Activated CD8-positive, alpha-beta memory T cell treated with anti-CD3 and anti-CD28 coated beads, Interleukin-2, amount 50 U/mL, for 4 hours (primary cell): ENCODE results near the gene PINK1.

Experiments
- DNase-seq: peaks from one replicate; pipeline ENCODE4 v3.0.0-alpha.2; 2020

The PINK1 gene

DNA sequence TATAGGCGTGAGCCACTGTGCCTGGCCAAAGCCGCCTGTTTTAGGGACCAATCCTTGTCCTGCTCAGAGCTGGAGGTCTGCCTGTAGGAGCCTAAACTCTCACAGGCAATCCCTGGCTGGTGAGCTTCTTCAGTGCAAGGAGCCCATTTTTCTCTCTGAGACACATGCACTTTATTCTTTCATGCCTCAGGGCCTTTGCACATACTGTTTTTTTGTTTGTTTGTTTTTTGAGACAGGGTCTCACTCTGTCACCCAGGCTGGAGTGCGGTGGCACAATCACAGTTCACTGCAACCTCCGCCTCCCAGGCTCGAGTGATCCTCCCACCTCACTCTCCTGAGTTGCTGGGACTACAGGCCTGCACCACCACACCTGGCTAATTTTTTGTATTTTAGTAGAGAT is 21.6 kb upstream of the PINK1 start:
- DNase-seq = no peak

GRCh38 chr1:20612221-20612746 is 21.0 kb upstream of the PINK1 start:
- no peak for DNase-seq

GRCh38 chr1:20614131-20614579 is 19.1 kb upstream of the PINK1 start:
- no peak for DNase-seq

- DNase-seq = no peak
These were observed 17.1 kb upstream of the PINK1 start for GRCh38 chr1:20615946-20616846.

GRCh38 chr1:20616847-20617487 is 16.3 kb upstream of the PINK1 start:
- DNase-seq = no peak

- no peak for DNase-seq
These were observed 14.7 kb upstream of the PINK1 start for GRCh38 chr1:20618550-20618949.

GRCh38 chr1:20619999-20620398 is 13.3 kb upstream of the PINK1 start:
- DNase-seq = no peak

GRCh38 chr1:20621012-20621411 is 12.2 kb upstream of the PINK1 start:
- no peak for DNase-seq

DNA sequence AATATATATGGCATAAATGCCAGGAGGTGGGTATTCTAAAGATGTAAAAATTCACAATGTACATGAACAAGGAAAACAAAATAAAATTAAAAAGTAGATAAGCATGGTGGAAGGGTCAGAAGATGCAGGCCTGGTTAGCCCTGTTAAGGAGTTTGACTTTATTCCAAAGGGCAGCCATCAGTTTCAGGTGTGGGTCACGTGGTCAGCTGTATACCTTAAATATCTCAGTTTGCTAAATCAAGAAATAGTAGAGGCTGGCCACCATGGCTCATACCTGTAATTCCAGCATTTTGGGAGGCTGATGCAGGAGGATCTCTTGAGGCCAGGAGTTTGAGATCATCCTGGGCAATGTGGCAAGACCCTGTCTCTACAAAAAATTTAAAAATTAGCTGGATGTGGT is 8.5 kb upstream of the PINK1 start:
- no peak for DNase-seq

- DNase-seq = no peak
These were observed 7.8 kb upstream of the PINK1 start for GRCh38 chr1:20625176-20626097.

DNA sequence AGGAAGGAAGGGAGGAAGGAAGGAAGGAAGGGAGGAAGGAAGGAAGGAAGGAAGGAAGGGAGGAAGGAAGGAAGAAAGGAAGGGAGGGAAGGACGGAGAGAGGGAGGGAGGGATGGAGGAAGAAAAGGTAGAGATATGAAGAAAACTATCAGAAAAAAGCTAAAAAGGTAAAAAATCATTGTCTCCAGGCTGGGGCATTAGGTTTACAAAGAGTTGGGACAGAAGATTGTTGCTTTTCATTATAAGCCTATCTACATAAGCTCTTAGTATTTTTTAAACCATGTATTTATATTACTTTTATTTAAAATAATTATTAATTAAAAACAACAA is 7.2 kb upstream of the PINK1 start:
- DNase-seq = no peak

DNA sequence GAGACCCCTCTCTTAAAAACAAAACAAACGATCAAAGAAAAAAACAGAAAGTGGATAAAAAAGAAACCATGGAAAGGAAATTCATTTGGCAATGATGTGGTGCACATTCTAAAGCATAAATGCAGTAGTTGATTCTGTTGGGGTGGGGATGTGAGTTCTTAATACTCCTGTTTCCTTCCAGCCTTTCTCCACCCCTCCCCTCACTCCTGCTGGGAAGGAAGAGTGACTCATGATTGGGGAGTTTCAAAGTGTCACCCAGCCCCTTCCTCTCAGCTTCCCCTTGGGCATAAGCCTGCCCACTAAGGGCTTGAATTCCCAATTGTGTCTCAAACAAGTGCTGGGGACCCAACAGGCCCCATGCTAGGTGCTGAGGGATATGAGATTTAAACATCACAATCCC is 6.7 kb upstream of the PINK1 start:
- no peak for DNase-seq

GRCh38 chr1:20630729-20631128 is 2.5 kb upstream of the PINK1 start:
- no peak for DNase-seq

DNA sequence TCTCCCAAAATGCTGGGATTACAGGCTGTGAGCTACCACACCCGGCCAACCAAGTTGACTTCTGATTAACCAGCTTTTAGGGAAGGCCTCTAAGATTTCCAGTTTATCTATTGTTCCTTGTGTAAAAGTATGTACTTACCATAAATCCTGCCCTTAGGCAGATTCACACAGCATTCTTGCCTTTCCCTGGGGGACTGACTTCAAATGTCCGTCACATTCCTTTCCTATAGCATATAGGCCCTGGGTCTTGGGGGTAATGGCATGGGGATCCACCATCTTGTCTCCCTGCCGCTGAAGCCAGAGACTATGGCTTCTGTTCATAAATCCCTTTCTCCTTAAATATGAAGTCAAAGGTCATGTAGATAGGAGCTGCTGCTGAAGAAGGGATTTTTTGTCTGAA is 872 bp upstream of the PINK1 start:
- no peak for DNase-seq

DNA sequence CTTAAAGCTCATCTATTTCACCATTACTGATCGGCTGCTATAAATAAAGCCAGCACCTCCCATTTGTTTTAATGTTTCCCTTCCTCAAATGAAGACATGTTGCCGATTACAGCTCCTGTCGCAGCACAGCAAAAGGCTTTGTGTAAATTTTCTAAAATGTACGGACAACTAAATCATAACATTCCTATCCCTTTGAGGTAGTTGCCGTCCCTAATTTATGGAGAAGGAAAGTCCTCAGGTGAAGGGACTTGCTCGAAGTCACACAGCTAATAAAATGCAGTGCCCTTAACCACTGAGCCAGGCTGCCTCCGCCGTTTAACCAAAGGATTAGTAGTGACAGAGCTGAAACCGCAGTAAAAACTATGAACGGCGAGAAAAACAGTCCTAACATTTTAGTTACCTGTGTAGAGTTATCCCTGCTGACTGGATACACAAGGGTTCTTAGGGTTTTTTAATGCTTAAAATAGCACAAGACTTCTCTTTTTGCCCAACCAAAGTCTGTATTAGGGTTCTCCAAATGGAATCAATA is 871 bp downstream of the PINK1 start:
- no peak for DNase-seq

GRCh38 chr1:20634594-20635084 is 1.4 kb downstream of the PINK1 start:
- DNase-seq = no peak

DNA sequence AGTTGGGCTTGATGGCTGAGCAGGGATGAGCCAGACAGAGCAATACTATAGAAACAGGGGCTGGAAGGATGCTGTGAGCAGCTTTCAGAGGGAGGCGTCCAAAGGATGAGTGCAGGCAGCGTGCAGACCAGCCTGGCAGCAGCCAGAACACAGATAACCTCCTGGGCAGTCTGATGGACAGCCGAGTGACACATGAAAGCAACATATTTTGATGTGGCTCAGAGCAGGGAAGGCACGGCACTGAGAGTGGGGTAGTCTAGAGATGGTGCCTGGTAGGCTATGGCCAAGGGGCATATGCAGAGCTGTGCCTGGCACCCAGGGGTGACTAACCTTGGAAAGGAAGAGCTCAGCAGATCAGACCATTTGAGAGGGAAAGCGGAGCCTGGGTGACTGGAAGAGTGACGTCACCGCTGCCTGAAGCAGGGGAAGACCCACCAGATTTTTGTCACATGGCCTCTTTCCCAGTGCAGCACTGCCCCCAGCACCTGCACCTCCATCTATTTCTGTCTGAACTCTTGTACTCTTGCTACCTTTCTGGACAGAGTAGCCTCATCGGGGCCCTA is 3.6 kb downstream of the PINK1 start:
- DNase-seq = no peak

- peak; percentile 51 for DNase-seq
These were observed 6.9 kb downstream of the PINK1 start for GRCh38 chr1:20640183-20640597.

DNA sequence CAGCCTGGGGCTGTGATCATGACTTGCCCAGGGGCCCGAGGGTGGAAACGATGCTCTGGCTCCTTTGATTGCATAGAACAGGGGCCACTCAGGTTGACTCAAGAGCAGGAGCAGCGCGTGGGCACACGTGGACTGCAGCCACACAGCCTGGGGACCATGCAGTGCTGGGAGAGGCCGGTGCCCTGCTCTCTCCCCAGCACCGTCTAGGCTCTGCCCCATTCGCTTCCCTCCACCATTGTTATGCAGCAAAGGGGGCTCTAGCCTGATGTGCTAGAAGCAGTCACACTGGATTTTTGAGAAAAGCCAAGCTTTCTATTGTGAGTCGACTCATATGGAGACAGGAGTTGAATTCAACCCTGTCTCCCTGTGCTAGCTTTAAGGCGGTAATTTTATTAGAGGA is 8.7 kb downstream of the PINK1 start:
- no peak for DNase-seq

DNA sequence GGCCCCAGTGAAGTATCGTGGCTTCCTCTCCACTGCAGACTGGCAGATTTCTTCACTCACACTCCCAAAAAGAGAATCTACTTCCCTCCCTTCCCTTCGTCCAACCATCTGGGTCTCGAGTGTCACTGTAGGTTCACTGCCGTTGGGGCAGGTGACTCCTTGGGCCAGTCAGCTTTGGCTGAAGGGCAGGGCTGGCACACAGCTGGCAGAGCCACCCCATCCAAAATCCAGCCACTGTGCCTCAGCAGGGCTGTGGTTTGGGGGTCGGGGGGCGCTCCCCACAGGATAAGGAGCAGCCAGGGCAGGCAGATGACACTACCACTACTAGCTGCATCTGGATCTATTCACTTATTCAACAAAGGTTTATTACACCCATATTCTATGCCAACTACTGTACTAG is 9.8 kb downstream of the PINK1 start:
- DNase-seq = no peak

DNA sequence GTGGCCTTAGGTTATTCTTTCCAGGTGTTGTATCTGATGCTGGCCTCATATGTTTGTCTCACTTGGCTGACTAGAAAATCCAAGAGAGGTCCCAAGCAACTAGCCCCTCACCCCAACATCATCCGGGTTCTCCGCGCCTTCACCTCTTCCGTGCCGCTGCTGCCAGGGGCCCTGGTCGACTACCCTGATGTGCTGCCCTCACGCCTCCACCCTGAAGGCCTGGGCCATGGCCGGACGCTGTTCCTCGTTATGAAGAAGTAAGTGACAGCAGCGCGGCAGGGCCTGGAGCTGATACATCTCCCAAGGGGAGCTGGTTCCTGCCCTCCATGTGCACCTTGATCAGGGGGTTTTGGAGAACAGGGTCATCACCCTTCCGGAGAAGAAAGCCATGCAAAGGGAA is 11.2 kb downstream of the PINK1 start:
- no peak for DNase-seq

DNA sequence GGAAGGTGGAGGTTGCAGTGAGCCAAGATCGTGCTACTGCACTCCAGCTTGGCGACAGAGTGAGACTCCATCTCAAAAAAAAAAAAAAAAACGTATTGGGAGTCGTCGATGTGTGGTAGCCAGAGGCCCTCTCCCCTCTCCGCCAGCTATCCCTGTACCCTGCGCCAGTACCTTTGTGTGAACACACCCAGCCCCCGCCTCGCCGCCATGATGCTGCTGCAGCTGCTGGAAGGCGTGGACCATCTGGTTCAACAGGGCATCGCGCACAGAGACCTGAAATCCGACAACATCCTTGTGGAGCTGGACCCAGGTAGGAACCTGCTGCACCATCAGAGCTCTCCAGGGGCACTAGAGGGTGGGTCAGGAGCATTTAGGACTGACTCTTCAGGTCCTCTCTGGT is 12.2 kb downstream of the PINK1 start:
- no peak for DNase-seq
